ENCODE results near the gene KIRREL3.
A peak's percentile ranks its signal among the peaks of the same experiment; 100 is the strongest.

Gene KIRREL3

DNA sequence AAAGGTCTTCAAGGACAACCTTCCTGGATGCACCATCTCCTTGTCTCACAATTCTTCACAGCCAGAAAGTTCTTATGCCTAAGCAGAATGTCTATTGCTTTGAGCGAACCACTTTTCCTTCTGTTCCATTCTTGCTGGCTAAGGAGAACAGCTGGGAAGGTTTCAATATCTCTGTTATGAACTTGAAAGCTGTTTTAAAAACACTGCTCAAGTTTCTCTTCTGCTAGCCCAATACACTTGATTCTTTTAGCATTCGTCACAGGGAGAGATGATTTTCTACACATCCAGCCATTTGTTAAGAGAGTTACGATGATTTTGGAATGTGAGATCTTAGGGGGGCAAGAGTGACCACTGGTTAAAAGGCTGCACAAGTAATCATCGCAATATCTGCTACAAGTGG lies 249.3 kb downstream of the KIRREL3 start:
- 89% methylated on average over 4 of the region's 4 CpGs for WGBS
- H3K4me3 ChIP-seq (ENCODE audit: low read length): no peak overlapping the region

GRCh38 chr11:126748793-126749192 lies 251.8 kb downstream of the KIRREL3 start:
- no peak overlapping the region for H3K4me3 ChIP-seq (ENCODE audit: low read length)
- H3K27me3 ChIP-seq (ENCODE audit: insufficient read depth, low read length): no peaks in the 10 kb centered on the region
- 91% methylated on average over 6 of the region's 6 CpGs for WGBS

More for the DNA sequence above, 249.3 kb downstream of the KIRREL3 start:
- Histone ChIP-seq H3K9me3 (ENCODE audit: insufficient read depth, low read depth, low read length) (no peaks in the 10 kb centered on the region), H3K9ac (ENCODE audit: low read depth, low read length) (no peak overlapping the region), H3K36me3 (ENCODE audit: insufficient read depth, low read length) (no peaks in the 10 kb centered on the region), H3K27ac (ENCODE audit: low read depth, low read length) (no peak overlapping the region), H3K4me1 (ENCODE audit: insufficient read depth, low read length) (0 out of 2 replicates have a peak, but pooled peaks cover 3% of the 10 kb centered on the region), H3K27me3 (ENCODE audit: insufficient read depth, low read length) (no peaks in the 10 kb centered on the region)

GRCh38 chr11:126748100-126748791 lies 252.3 kb downstream of the KIRREL3 start:
- Histone ChIP-seq H3K9ac (ENCODE audit: low read depth, low read length) (no peak overlapping the region), H3K9me3 (ENCODE audit: insufficient read depth, low read depth, low read length) (no peaks in the 10 kb centered on the region), H3K27ac (ENCODE audit: low read depth, low read length) (no peak overlapping the region), H3K27me3 (ENCODE audit: insufficient read depth, low read length) (no peaks in the 10 kb centered on the region), H3K4me1 (ENCODE audit: insufficient read depth, low read length) (no peaks in the 10 kb centered on the region), H3K4me3 (ENCODE audit: low read length) (no peak overlapping the region), H3K36me3 (ENCODE audit: insufficient read depth, low read length) (no peaks in the 10 kb centered on the region)
- WGBS: 84% methylated on average over 17 of the region's 17 CpGs

More at GRCh38 chr11:126748793-126749192, 251.8 kb downstream of the KIRREL3 start:
- Histone ChIP-seq H3K4me1 (ENCODE audit: insufficient read depth, low read length) (no peaks in the 10 kb centered on the region), H3K9me3 (ENCODE audit: insufficient read depth, low read depth, low read length) (no peaks in the 10 kb centered on the region), H3K9ac (ENCODE audit: low read depth, low read length) (no peak overlapping the region), H3K36me3 (ENCODE audit: insufficient read depth, low read length) (no peaks in the 10 kb centered on the region), H3K27ac (ENCODE audit: low read depth, low read length) (no peak overlapping the region)

- WGBS: 95% methylated on average over 9 of the region's 9 CpGs
- Histone ChIP-seq H3K4me3 (ENCODE audit: low read length) (no peak overlapping the region), H3K27me3 (ENCODE audit: insufficient read depth, low read length) (no peaks in the 10 kb centered on the region), H3K36me3 (ENCODE audit: insufficient read depth, low read length) (no peaks in the 10 kb centered on the region), H3K9ac (ENCODE audit: low read depth, low read length) (no peak overlapping the region), H3K27ac (ENCODE audit: low read depth, low read length) (no peak overlapping the region), H3K4me1 (ENCODE audit: insufficient read depth, low read length) (peaks cover under 1% of the 10 kb centered on the region; the same call in 1 of the 2 replicates), H3K9me3 (ENCODE audit: insufficient read depth, low read depth, low read length) (no peaks in the 10 kb centered on the region)
These were observed 253.3 kb downstream of the KIRREL3 start for GRCh38 chr11:126747315-126747714.

- Histone ChIP-seq H3K9ac (ENCODE audit: low read depth, low read length) (no peak overlapping the region), H3K27me3 (ENCODE audit: insufficient read depth, low read length) (no peaks in the 10 kb centered on the region), H3K27ac (ENCODE audit: low read depth, low read length) (no peak overlapping the region), H3K36me3 (ENCODE audit: insufficient read depth, low read length) (no peaks in the 10 kb centered on the region), H3K9me3 (ENCODE audit: insufficient read depth, low read depth, low read length) (no peaks in the 10 kb centered on the region), H3K4me3 (ENCODE audit: low read length) (no peak overlapping the region), H3K4me1 (ENCODE audit: insufficient read depth, low read length) (peaks cover 9% of the 10 kb centered on the region; the same call in 1 of the 2 replicates)
- 95% methylated on average over 4 of the region's 4 CpGs for WGBS
These were observed 254.1 kb downstream of the KIRREL3 start for GRCh38 chr11:126746443-126746842.

- no peak overlapping the region for H3K4me3 ChIP-seq (ENCODE audit: low read length)
- H3K27ac ChIP-seq (ENCODE audit: low read depth, low read length): no peak overlapping the region
- H3K9ac ChIP-seq (ENCODE audit: low read depth, low read length): no peak overlapping the region
- peaks cover 26% of the 10 kb centered on the region for H3K4me1 ChIP-seq (ENCODE audit: insufficient read depth, low read length)
- H3K9me3 ChIP-seq (ENCODE audit: insufficient read depth, low read depth, low read length): no peaks in the 10 kb centered on the region
- WGBS: 95% methylated on average over 4 of the region's 4 CpGs
- H3K36me3 ChIP-seq (ENCODE audit: insufficient read depth, low read length): no peaks in the 10 kb centered on the region
- H3K27me3 ChIP-seq (ENCODE audit: insufficient read depth, low read length): no peaks in the 10 kb centered on the region
These were observed 255.9 kb downstream of the KIRREL3 start for GRCh38 chr11:126744699-126745098.

DNA sequence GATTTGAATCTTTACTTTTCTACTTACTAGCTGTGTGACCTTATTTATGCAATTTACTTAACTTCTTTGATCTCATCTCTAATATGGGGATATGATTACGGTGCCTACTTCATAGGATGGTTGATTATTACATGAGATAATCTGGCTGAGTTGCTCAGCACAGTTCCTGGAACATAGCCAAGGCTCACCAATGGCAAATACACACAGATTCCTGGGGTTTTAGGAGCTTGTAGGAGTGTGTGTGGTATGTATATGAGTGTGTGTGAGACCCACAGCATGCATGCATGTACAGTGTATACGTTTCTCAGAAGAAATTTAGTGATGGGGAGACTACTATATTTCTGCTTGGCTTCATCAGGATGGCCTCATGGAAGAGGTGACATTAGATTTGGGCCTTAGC lies 256.9 kb downstream of the KIRREL3 start:
- Histone ChIP-seq H3K9me3 (ENCODE audit: insufficient read depth, low read depth, low read length) (no peaks in the 10 kb centered on the region), H3K36me3 (ENCODE audit: insufficient read depth, low read length) (no peaks in the 10 kb centered on the region), H3K27ac (ENCODE audit: low read depth, low read length) (no peak overlapping the region), H3K4me1 (ENCODE audit: insufficient read depth, low read length) (peaks cover 28% of the 10 kb centered on the region), H3K27me3 (ENCODE audit: insufficient read depth, low read length) (no peaks in the 10 kb centered on the region), H3K4me3 (ENCODE audit: low read length) (no peak overlapping the region), H3K9ac (ENCODE audit: low read depth, low read length) (no peak overlapping the region)
- 94% methylated on average over 2 of the region's 2 CpGs for WGBS

DNA sequence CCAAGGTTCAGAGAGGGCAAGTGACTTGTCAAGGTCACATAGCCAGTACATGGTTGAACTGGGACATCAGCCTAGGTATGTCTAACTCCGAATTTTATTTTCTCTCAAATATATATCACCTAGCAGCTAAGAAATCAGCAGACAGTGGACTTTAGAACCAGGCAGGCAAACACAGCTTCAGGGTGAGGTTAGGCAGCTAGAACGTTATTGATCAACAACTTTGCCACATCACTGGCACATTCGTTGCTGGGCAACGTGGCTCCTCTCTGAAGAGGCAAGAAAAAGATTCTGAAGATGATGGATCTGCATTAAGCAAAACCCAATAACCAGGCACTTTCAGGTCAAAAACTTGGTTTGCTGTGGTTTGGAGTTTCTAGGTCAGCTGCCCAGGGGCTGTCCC lies 258.0 kb downstream of the KIRREL3 start:
- Histone ChIP-seq H3K27ac (ENCODE audit: low read depth, low read length) (no peak overlapping the region), H3K9me3 (ENCODE audit: insufficient read depth, low read depth, low read length) (no peaks in the 10 kb centered on the region), H3K9ac (ENCODE audit: low read depth, low read length) (no peak overlapping the region), H3K4me1 (ENCODE audit: insufficient read depth, low read length) (peaks cover 28% of the 10 kb centered on the region), H3K36me3 (ENCODE audit: insufficient read depth, low read length) (no peaks in the 10 kb centered on the region), H3K27me3 (ENCODE audit: insufficient read depth, low read length) (no peaks in the 10 kb centered on the region), H3K4me3 (ENCODE audit: low read length) (no peak overlapping the region)
- 96% methylated on average over 4 of the region's 4 CpGs for WGBS

GRCh38 chr11:126740846-126741245 lies 259.7 kb downstream of the KIRREL3 start:
- no peak overlapping the region for H3K9ac ChIP-seq (ENCODE audit: low read depth, low read length)
- H3K4me3 ChIP-seq (ENCODE audit: low read length): no peak overlapping the region
- H3K36me3 ChIP-seq (ENCODE audit: insufficient read depth, low read length): no peaks in the 10 kb centered on the region
- H3K9me3 ChIP-seq (ENCODE audit: insufficient read depth, low read depth, low read length): no peaks in the 10 kb centered on the region
- WGBS: 33% methylated on average over 1 of the region's 1 CpG
- H3K27ac ChIP-seq (ENCODE audit: low read depth, low read length): peak overlapping the region; percentile 10; the same call in 1 of the 2 replicates
- H3K4me1 ChIP-seq (ENCODE audit: insufficient read depth, low read length): peaks cover 28% of the 10 kb centered on the region
- no peaks in the 10 kb centered on the region for H3K27me3 ChIP-seq (ENCODE audit: insufficient read depth, low read length)

- Histone ChIP-seq H3K9me3 (ENCODE audit: insufficient read depth, low read depth, low read length) (no peaks in the 10 kb centered on the region), H3K27ac (ENCODE audit: low read depth, low read length) (no peak overlapping the region), H3K27me3 (ENCODE audit: insufficient read depth, low read length) (no peaks in the 10 kb centered on the region), H3K4me3 (ENCODE audit: low read length) (no peak overlapping the region), H3K36me3 (ENCODE audit: insufficient read depth, low read length) (no peaks in the 10 kb centered on the region), H3K9ac (ENCODE audit: low read depth, low read length) (no peak overlapping the region), H3K4me1 (ENCODE audit: insufficient read depth, low read length) (peaks cover 28% of the 10 kb centered on the region)
- WGBS: 83% methylated on average over 2 of the region's 2 CpGs
These were observed 260.9 kb downstream of the KIRREL3 start for GRCh38 chr11:126739499-126740145.

- Histone ChIP-seq H3K36me3 (ENCODE audit: insufficient read depth, low read length) (no peaks in the 10 kb centered on the region), H3K4me3 (ENCODE audit: low read length) (no peak overlapping the region), H3K9ac (ENCODE audit: low read depth, low read length) (no peak overlapping the region), H3K4me1 (ENCODE audit: insufficient read depth, low read length) (peaks cover 28% of the 10 kb centered on the region), H3K27me3 (ENCODE audit: insufficient read depth, low read length) (no peaks in the 10 kb centered on the region), H3K27ac (ENCODE audit: low read depth, low read length) (no peak overlapping the region), H3K9me3 (ENCODE audit: insufficient read depth, low read depth, low read length) (no peaks in the 10 kb centered on the region)
- 82% methylated on average over 9 of the region's 9 CpGs for WGBS
These were observed 262.1 kb downstream of the KIRREL3 start for GRCh38 chr11:126738295-126739031.
